ENCODE measurements around the gene SSH2. TPM values are rescaled to one million over a fixed set of nuclear protein-coding genes. Genes with fewer than 3 reads are reported as not detected.

The SSH2 gene
- total RNA-seq, 2 experiments from 2014 or later, result 32.0 to 33.1 TPM

GRCh38 chr17:29578626-29579485 lies 351.2 kb downstream of the SSH2 start:
- H3K27ac Mint-ChIP-seq, result no peak overlapping the region
- H3K27me3 Mint-ChIP-seq, result no peaks in the 10 kb centered on the region
- DNase-seq, result no peak
- peaks cover 5% of the 10 kb centered on the region for H3K4me1 Mint-ChIP-seq (ENCODE audit: low read depth)
- peaks cover 21% of the 10 kb centered on the region for H3K36me3 Mint-ChIP-seq
- no peaks in the 10 kb centered on the region for H3K9me3 Mint-ChIP-seq
- POLR2A ChIA-PET, result interaction anchor here (1.5 kb wide), 1 partner anchor 9 kb away, joined by 3 read pairs; no protein-coding TSS in a partner anchor
- no peak overlapping the region for H3K4me3 Mint-ChIP-seq
- intact Hi-C loops (cut with micrococcal nuclease), result no loop called here
- CTCF ChIA-PET, result interaction anchor here (0.7 to 6.9 kb wide), 10 partner anchors 9 to 420 kb away, joined by 3 to 98 read pairs (median 5); partner anchors contain the start of gene ANKRD13B

- peaks cover 11% of the 10 kb centered on the region for H3K4me1 Mint-ChIP-seq (ENCODE audit: low read depth)
- peaks cover 24% of the 10 kb centered on the region for H3K36me3 Mint-ChIP-seq
- H3K27ac Mint-ChIP-seq, result no peak overlapping the region
- DNase-seq, result no peak
- H3K4me3 Mint-ChIP-seq, result no peak overlapping the region
- ChIA-PET CTCF (interaction anchor here (0.9 to 6.9 kb wide), 3 partner anchors 11 to 40 kb away, joined by 4 to 62 read pairs (median 8); partner anchors contain the start of gene ANKRD13B), POLR2A (interaction anchor here (1.2 to 1.5 kb wide), 3 partner anchors 8 to 10 kb away, joined by 3 read pairs; no protein-coding TSS in a partner anchor)
- no peaks in the 10 kb centered on the region for H3K9me3 Mint-ChIP-seq
- intact Hi-C loops (cut with micrococcal nuclease), result no loop called here
- H3K27me3 Mint-ChIP-seq, result no peaks in the 10 kb centered on the region
Measured at GRCh38 chr17:29577385-29578211, 352.4 kb downstream of the SSH2 start.

GRCh38 chr17:29577001-29577370 lies 353.0 kb downstream of the SSH2 start:
- peaks cover 11% of the 10 kb centered on the region for H3K4me1 Mint-ChIP-seq (ENCODE audit: low read depth)
- no peaks in the 10 kb centered on the region for H3K27me3 Mint-ChIP-seq
- no peak for DNase-seq
- POLR2A ChIA-PET, result interaction anchor here (1.2 kb wide), 2 partner anchors 8 to 11 kb away, joined by 3 read pairs; no protein-coding TSS in a partner anchor
- intact Hi-C loops (cut with micrococcal nuclease), result no loop called here
- H3K4me3 Mint-ChIP-seq, result no peak overlapping the region
- H3K36me3 Mint-ChIP-seq, result peaks cover 20% of the 10 kb centered on the region
- no peak overlapping the region for H3K27ac Mint-ChIP-seq
- CTCF ChIA-PET, result interaction anchor here (0.9 to 6.9 kb wide), 5 partner anchors 10 to 41 kb away, joined by 3 to 62 read pairs (median 7); partner anchors contain the start of genes ABHD15, ANKRD13B and TP53I13
- H3K9me3 Mint-ChIP-seq, result no peaks in the 10 kb centered on the region

GRCh38 chr17:29576214-29577000 lies 353.6 kb downstream of the SSH2 start:
- ChIA-PET CTCF (interaction anchor here (0.9 to 6.9 kb wide), 5 partner anchors 9 to 42 kb away, joined by 3 to 62 read pairs (median 7); partner anchors contain the start of genes ABHD15, ANKRD13B and TP53I13), POLR2A (interaction anchor here (1.2 kb wide), 2 partner anchors 9 to 11 kb away, joined by 3 read pairs; no protein-coding TSS in a partner anchor)
- Mint-ChIP-seq H3K4me3 (no peak overlapping the region), H3K4me1 (ENCODE audit: low read depth) (peaks cover 11% of the 10 kb centered on the region), H3K36me3 (peaks cover 20% of the 10 kb centered on the region), H3K9me3 (no peaks in the 10 kb centered on the region), H3K27ac (no peak overlapping the region), H3K27me3 (no peaks in the 10 kb centered on the region)
- no peak for DNase-seq
- intact Hi-C loops (cut with micrococcal nuclease), result no loop called here

Other genes with a start within 250 kb of the SSH2 start
- gene EFCAB5, start 11.4 kb upstream of the SSH2 start, total RNA-seq, result under 1 TPM; 0.24 to 0.48 TPM
- gene NSRP1, start 186.6 kb upstream of the SSH2 start, total RNA-seq, result 10 to 100 TPM; 24.3 to 26.5 TPM